SK-N-SH treated with all-trans-retinoic acid at 6 μM for 48 hours (cell line): ENCODE results near the gene ABR.

Source experiments
- ARNTL ChIP-seq: fragments of 450-650 bp; formaldehyde crosslinking; IDR thresholded peaks from 2 replicates; pipeline ENCODE4 v1.5.0; 2020; ENCODE audit warnings: low read depth, mild to moderate bottlenecking, moderate library complexity, borderline replicate concordance
- BACH2 ChIP-seq: fragments of 250-450 bp; sonication (Bioruptor Pico); IDR thresholded peaks from 2 replicates; pipeline ENCODE4 v1.9.0; 2021; ENCODE audit warnings: mild to moderate bottlenecking, borderline replicate concordance
- GLIS3 ChIP-seq: fragments of 250-450 bp; sonication (Bioruptor Pico); IDR thresholded peaks from 2 replicates; pipeline ENCODE4 v1.5.0; 2020; ENCODE audit warnings: mild to moderate bottlenecking, moderate library complexity
- ISL1 ChIP-seq: fragments of 250-450 bp; sonication (Bioruptor Pico); IDR thresholded peaks from 2 replicates; pipeline ENCODE4 v2.1.2; 2022; ENCODE audit warnings: mild to moderate bottlenecking, moderate library complexity
- OSR1 ChIP-seq: fragments of 250-450 bp; sonication (Bioruptor Pico); IDR thresholded peaks from 2 replicates; pipeline ENCODE4 v1.8.0; 2022; ENCODE audit warnings: moderate library complexity, mild to moderate bottlenecking, inconsistent platforms
- RARB ChIP-seq: fragments of 250-450 bp; sonication (Bioruptor Pico); IDR thresholded peaks from 2 replicates; pipeline ENCODE4 v1.8.0; 2021; ENCODE audit warnings: mild to moderate bottlenecking, moderate library complexity
- TOX ChIP-seq: fragments of 250-450 bp; sonication (Bioruptor Pico); IDR thresholded peaks from 2 replicates; pipeline ENCODE4 v1.8.0; 2021; ENCODE audit warnings: mild to moderate bottlenecking, moderate library complexity, borderline replicate concordance
- ZC3H10 ChIP-seq: fragments of 250-450 bp; sonication (Bioruptor Pico); IDR thresholded peaks from 2 replicates; pipeline ENCODE4 v1.5.1; 2021; ENCODE audit warnings: mild to moderate bottlenecking, moderate library complexity
- ZFP30 ChIP-seq: fragments of 450-650 bp; formaldehyde crosslinking; IDR thresholded peaks from 2 replicates; pipeline ENCODE4 v1.5.0; 2022; ENCODE audit warnings: mild to moderate bottlenecking, moderate library complexity
- ZNF70 ChIP-seq: fragments of 450-650 bp; formaldehyde crosslinking; IDR thresholded peaks from 2 replicates; pipeline ENCODE4 v1.5.0; 2020; ENCODE audit warnings: mild to moderate bottlenecking, moderate library complexity
- ZNF8 ChIP-seq: fragments of 450-650 bp; formaldehyde crosslinking; IDR thresholded peaks from 2 replicates; pipeline ENCODE4 v1.5.0; 2020; ENCODE audit warnings: mild to moderate bottlenecking, moderate library complexity
- TF ChIP-seq, protein P1 (sequence below): fragments of 250-450 bp; sonication (Bioruptor Pico); IDR thresholded peaks from 2 replicates; pipeline ENCODE4 v1.5.0; 2020; ENCODE audit warnings: mild to moderate bottlenecking, moderate library complexity
- TF ChIP-seq, protein P2 (sequence below): fragments of 250-450 bp; sonication (Bioruptor Pico); IDR thresholded peaks from 2 replicates; pipeline ENCODE4 v1.8.0; 2020; ENCODE audit warnings: mild to moderate bottlenecking, moderate library complexity, borderline replicate concordance
- TF ChIP-seq, protein P3 (sequence below): fragments of 250-450 bp; sonication (Bioruptor Pico); IDR thresholded peaks from 2 replicates; pipeline ENCODE4 v1.5.1; 2020; ENCODE audit warnings: low read depth, mild to moderate bottlenecking, moderate library complexity

DNA sequence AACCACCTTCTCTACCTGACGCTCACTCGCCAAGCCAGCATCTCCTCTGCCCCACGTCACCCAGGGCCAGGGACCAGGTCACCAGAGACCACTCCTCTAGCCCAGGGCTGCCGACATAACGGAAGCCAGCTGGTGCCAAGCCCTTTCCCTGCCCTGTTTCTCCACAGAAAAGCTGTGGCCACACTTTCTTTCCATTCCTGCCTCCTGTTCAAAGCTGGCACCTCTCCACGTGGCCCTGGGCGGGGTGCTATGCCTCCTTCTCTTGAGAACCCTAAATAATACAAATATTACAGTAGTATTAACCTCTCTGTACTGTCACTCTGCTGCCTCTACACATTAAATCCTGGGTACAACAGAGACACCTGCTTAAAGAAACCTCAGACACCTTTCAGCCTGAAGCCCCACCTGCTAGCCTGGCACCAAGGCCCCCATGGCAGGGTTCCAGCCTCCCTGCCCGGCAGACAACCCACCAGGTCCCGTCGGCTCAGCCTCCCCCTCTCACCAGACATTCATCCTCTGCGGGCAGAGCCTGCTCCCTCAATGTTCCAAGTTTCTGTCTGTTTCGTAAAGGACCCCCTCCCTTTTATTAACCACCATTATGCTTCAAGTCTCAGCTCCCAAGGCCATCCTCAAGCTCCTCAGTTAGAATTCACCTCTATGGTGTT is 120.5 kb downstream of the ABR start:
- TF ChIP-seq OSR1 (CRISPR knock-in tag) (no peak), ZNF70 (no peak), GLIS3 (CRISPR knock-in tag) (no peak), ZFP30 (no peak), ISL1 (CRISPR knock-in tag) (no peak), ZC3H10 (CRISPR knock-in tag) (no peak), BACH2 (CRISPR knock-in tag) (no peak), RARB (CRISPR knock-in tag) (no peak), TOX (CRISPR knock-in tag) (no peak), ARNTL (CRISPR knock-in tag) (no peak), ZNF8 (CRISPR knock-in tag) (no peak)
- TF ChIP-seq, protein P1, sequence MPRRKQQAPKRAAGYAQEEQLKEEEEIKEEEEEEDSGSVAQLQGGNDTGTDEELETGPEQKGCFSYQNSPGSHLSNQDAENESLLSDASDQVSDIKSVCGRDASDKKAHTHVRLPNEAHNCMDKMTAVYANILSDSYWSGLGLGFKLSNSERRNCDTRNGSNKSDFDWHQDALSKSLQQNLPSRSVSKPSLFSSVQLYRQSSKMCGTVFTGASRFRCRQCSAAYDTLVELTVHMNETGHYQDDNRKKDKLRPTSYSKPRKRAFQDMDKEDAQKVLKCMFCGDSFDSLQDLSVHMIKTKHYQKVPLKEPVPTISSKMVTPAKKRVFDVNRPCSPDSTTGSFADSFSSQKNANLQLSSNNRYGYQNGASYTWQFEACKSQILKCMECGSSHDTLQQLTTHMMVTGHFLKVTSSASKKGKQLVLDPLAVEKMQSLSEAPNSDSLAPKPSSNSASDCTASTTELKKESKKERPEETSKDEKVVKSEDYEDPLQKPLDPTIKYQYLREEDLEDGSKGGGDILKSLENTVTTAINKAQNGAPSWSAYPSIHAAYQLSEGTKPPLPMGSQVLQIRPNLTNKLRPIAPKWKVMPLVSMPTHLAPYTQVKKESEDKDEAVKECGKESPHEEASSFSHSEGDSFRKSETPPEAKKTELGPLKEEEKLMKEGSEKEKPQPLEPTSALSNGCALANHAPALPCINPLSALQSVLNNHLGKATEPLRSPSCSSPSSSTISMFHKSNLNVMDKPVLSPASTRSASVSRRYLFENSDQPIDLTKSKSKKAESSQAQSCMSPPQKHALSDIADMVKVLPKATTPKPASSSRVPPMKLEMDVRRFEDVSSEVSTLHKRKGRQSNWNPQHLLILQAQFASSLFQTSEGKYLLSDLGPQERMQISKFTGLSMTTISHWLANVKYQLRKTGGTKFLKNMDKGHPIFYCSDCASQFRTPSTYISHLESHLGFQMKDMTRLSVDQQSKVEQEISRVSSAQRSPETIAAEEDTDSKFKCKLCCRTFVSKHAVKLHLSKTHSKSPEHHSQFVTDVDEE (CRISPR knock-in tag) = no peak
- TF ChIP-seq, protein P2, sequence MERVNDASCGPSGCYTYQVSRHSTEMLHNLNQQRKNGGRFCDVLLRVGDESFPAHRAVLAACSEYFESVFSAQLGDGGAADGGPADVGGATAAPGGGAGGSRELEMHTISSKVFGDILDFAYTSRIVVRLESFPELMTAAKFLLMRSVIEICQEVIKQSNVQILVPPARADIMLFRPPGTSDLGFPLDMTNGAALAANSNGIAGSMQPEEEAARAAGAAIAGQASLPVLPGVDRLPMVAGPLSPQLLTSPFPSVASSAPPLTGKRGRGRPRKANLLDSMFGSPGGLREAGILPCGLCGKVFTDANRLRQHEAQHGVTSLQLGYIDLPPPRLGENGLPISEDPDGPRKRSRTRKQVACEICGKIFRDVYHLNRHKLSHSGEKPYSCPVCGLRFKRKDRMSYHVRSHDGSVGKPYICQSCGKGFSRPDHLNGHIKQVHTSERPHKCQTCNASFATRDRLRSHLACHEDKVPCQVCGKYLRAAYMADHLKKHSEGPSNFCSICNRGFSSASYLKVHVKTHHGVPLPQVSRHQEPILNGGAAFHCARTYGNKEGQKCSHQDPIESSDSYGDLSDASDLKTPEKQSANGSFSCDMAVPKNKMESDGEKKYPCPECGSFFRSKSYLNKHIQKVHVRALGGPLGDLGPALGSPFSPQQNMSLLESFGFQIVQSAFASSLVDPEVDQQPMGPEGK (CRISPR knock-in tag) = no peak
- TF ChIP-seq, protein P3, sequence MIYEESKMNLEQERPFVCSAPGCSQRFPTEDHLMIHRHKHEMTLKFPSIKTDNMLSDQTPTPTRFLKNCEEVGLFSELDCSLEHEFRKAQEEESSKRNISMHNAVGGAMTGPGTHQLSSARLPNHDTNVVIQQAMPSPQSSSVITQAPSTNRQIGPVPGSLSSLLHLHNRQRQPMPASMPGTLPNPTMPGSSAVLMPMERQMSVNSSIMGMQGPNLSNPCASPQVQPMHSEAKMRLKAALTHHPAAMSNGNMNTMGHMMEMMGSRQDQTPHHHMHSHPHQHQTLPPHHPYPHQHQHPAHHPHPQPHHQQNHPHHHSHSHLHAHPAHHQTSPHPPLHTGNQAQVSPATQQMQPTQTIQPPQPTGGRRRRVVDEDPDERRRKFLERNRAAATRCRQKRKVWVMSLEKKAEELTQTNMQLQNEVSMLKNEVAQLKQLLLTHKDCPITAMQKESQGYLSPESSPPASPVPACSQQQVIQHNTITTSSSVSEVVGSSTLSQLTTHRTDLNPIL (CRISPR knock-in tag) = no peak
